Measurements from ENCODE around the gene SEPTIN1. TPM values are rescaled to one million over a fixed set of nuclear protein-coding genes. Genes with fewer than 3 reads are reported as not detected.

The SEPTIN1 gene
- total and polyA plus RNA-seq, 2 donors (not counting 3 experiments of a cell fraction or from before 2014, with no cell fraction given), result 0.07 to 0.75 TPM

GRCh38 chr16:30355954-30356308 lies 26.4 kb downstream of the SEPTIN1 start:
- POLR2A ChIA-PET, result no interaction called here
- Histone ChIP-seq H3K27ac (ENCODE audit: insufficient read depth, low read depth, low read length) (peak overlapping the region; percentile 95), H3K4me1 (ENCODE audit: control insufficient read depth, extremely low read depth, insufficient read depth, low read length) (peaks cover 32% of the 10 kb centered on the region), H3K27me3 (ENCODE audit: control insufficient read depth in 2 of 2, insufficient read depth in 2 of 2, low read length in 2 of 2) (no peaks in the 10 kb centered on the region), H3K36me3 (ENCODE audit: control insufficient read depth in 2 of 2, extremely low read depth in 1 of 2, insufficient read depth in 2 of 2, low read length in 2 of 2) (peaks cover 0 to 30% of the 10 kb centered on the region in 2 experiments), H4K20me1 (replicated peaks; ENCODE audit: control insufficient read depth, extremely low read depth, insufficient read depth, low read length) (no peaks in the 10 kb centered on the region), H3K79me2 (ENCODE audit: control insufficient read depth, insufficient read depth, low read length) (peaks cover 26% of the 10 kb centered on the region), H3K9me3 (replicated peaks; ENCODE audit: control insufficient read depth, insufficient read depth, low read length) (no peaks in the 10 kb centered on the region), H2AFZ (ENCODE audit: low read depth, low read length) (no peak overlapping the region), H3K9me1 (replicated peaks; ENCODE audit: control insufficient read depth, extremely low read depth, insufficient read depth, low read length) (no peaks in the 10 kb centered on the region), H3K9ac (replicated peaks; ENCODE audit: extremely low read depth, insufficient read depth, low read length) (peak overlapping the region; percentile 96), H3K4me3 (replicated peaks in 1 of 3; ENCODE audit: insufficient read depth in 1 of 3, low read depth in 1 of 3, low read length in 3 of 3) (peak overlapping the region in 1 of 3 experiments; percentile 84), H3K4me2 (ENCODE audit: insufficient read depth, low read length) (peak overlapping the region; percentile 66)
- DNase-seq (ENCODE audit: low read depth, low spot score) (no peak), FAIRE-seq (no peak)
- BruUV-seq (replicated peaks), result no TSS peak
- CTCF ChIA-PET, result interaction anchor here (1.5 to 2.5 kb wide), 3 partner anchors 15 to 54 kb away, joined by 3 to 12 read pairs (median 8); partner anchors contain the start of gene ZNF48
- intact Hi-C loops (cut with micrococcal nuclease) (no loop called here), dilution Hi-C loops (cut with MboI; ENCODE audit: extremely low pct_ligation_motif_present, low sequenced_read_pairs) (no loop called here)
- no peak for TF ChIP-seq JUN (IDR thresholded peaks at IDR 0.05; ENCODE audit: borderline replicate concordance, insufficient read depth, insufficient read length, low read depth)
- TF ChIP-seq, protein P1, sequence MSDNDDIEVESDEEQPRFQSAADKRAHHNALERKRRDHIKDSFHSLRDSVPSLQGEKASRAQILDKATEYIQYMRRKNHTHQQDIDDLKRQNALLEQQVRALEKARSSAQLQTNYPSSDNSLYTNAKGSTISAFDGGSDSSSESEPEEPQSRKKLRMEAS (IDR thresholded peaks at IDR 0.05; ENCODE audit: insufficient read depth, insufficient read length), result no peak

- H2AFZ ChIP-seq (ENCODE audit: low read depth, low read length), result peak within 1 kb of the TSS; percentile 52
- H3K27me3 ChIP-seq (ENCODE audit: control insufficient read depth in 2 of 2, insufficient read depth in 2 of 2, low read length in 2 of 2), result no peaks in the 10 kb centered on the region
- H3K9me3 ChIP-seq (replicated peaks; ENCODE audit: control insufficient read depth, insufficient read depth, low read length), result no peaks in the 10 kb centered on the region
- peaks cover 5 to 36% of the 10 kb centered on the region in 2 experiments for H3K36me3 ChIP-seq (ENCODE audit: control insufficient read depth in 2 of 2, extremely low read depth in 1 of 2, insufficient read depth in 2 of 2, low read length in 2 of 2)
- BruUV-seq (replicated peaks), result TSS peak; percentile 77
- intact Hi-C loops (cut with micrococcal nuclease), result no loop called here
- peak within 1 kb of the TSS; percentile 65 to 84 (median 78) for H3K4me3 ChIP-seq (replicated peaks in 1 of 3; ENCODE audit: insufficient read depth in 1 of 3, low read depth in 1 of 3, low read length in 3 of 3)
- DNase-seq (ENCODE audit: low read depth, low spot score), result peak; percentile 98
- FAIRE-seq, result peak; percentile 99
- peak within 1 kb of the TSS; percentile 95 for H3K27ac ChIP-seq (ENCODE audit: insufficient read depth, low read depth, low read length)
- H3K9ac ChIP-seq (replicated peaks; ENCODE audit: extremely low read depth, insufficient read depth, low read length), result peak within 1 kb of the TSS; percentile 96
- CTCF ChIA-PET, result interaction anchor here (0.7 to 2.5 kb wide), 6 partner anchors 11 to 62 kb away, joined by 3 to 12 read pairs (median 4); partner anchors contain the start of gene ZNF48
- dilution Hi-C loops (cut with MboI; ENCODE audit: extremely low pct_ligation_motif_present, low sequenced_read_pairs), result no loop called here
- TF ChIP-seq MYC (IDR thresholded peaks at IDR 0.05; ENCODE audit: low read depth, low read length), result no peak
- peak; percentile 57 for TF ChIP-seq POLR2A (IDR thresholded peaks at IDR 0.05; ENCODE audit: low read depth, low read length)
- peak; percentile 85 for TF ChIP-seq POLR2AphosphoS5 (IDR thresholded peaks at IDR 0.05; ENCODE audit: insufficient read depth, low read depth, low read length)
- TF ChIP-seq EZH2 (IDR thresholded peaks at IDR 0.05; ENCODE audit: borderline replicate concordance, low read depth, low read length, severe bottlenecking), result no peak
- TF ChIP-seq FOS (IDR thresholded peaks at IDR 0.05; ENCODE audit: borderline replicate concordance, insufficient read depth, low read length), result no peak
- TF ChIP-seq CTCF (IDR thresholded peaks at IDR 0.05; ENCODE audit: extremely low read depth in 1 of 2, insufficient read depth in 1 of 2, low read depth in 1 of 2, low read length in 2 of 2), result peak in 1 of 2 donors; percentile 2
- TF ChIP-seq GATA2 (IDR thresholded peaks at IDR 0.05; ENCODE audit: insufficient read depth, insufficient read length, low read depth, low read length), result no peak
- TF ChIP-seq, protein P1 (IDR thresholded peaks at IDR 0.05; ENCODE audit: insufficient read depth, insufficient read length), result peak; percentile 87
- peak; percentile 74 for TF ChIP-seq JUN (IDR thresholded peaks at IDR 0.05; ENCODE audit: borderline replicate concordance, insufficient read depth, insufficient read length, low read depth)
- H3K4me2 ChIP-seq (ENCODE audit: insufficient read depth, low read length), result peak within 1 kb of the TSS; percentile 83
- peaks cover 32% of the 10 kb centered on the region for H3K4me1 ChIP-seq (ENCODE audit: control insufficient read depth, extremely low read depth, insufficient read depth, low read length)
- no peaks in the 10 kb centered on the region for H4K20me1 ChIP-seq (replicated peaks; ENCODE audit: control insufficient read depth, extremely low read depth, insufficient read depth, low read length)
- POLR2A ChIA-PET, result no interaction called here
- no peaks in the 10 kb centered on the region for H3K9me1 ChIP-seq (replicated peaks; ENCODE audit: control insufficient read depth, extremely low read depth, insufficient read depth, low read length)
- peaks cover 23% of the 10 kb centered on the region for H3K79me2 ChIP-seq (ENCODE audit: control insufficient read depth, insufficient read depth, low read length)
Measured at GRCh38 chr16:30355144-30355953, 27.0 kb downstream of the SEPTIN1 start, which contains the start of gene CD2BP2. CD2BP2 (minus strand) TSS chr16:30355308; CDS start chr16:30354681, 627 bp downstream.

Measured in endothelial cell of umbilical vein (primary cell).